NCI-H146 treated with DMSO at 0.1 percent for 48 hours (cell line): Measurements from ENCODE around the gene NENF.
"Not testable (repeated sequence)": the region's sequence is repeated elsewhere in the genome, so short reads cannot be mapped to it uniquely, and the experiment has no call there.

ENCODE experiments used
- DNase-seq: peaks from one replicate; lab custom pipeline; 2025; ENCODE audit not compliant: unreplicated experiment; lab: John Stamatoyannopoulos, UW

Gene NENF

DNA sequence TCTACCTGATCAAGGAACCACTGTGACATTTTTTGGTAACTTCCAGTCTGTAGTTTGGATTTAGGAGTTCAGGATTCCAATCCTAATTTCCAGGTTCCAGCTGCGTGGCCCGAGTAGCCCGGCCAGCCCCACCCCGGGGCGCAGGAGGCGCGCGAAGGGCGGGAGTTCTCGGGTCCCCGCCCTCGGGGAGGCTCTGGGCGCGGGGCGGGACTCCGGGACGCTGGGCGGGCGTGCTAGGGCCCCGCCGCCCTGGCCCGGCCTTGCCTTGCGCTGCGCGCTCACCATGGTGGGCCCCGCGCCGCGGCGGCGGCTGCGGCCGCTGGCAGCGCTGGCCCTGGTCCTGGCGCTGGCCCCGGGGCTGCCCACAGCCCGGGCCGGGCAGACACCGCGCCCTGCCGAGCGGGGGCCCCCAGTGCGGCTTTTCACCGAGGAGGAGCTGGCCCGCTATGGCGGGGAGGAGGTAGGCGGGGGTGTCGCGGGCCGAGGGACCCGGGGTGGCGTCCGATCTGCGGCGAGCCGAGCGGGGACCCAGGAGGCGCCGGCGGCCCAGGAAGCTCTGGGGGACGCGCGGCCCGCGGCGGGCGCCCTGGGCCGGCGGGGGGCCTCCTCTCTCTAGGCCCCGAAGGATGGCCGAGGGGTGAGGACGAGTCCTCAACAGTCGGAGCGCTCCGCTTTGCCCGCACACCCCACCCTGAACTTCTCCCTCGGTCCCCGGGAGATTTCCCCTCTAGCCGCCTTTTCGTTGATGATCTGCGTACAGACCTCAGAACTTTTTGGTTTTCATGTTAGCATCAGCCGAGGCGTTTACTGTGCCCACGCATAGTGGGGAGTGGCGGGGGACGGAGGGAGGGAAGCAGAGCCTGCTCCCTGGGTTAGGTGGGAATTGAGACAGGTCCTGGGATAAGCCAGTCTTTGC lies at the start of gene NENF:
Gene NENF, plus strand, starts transcription at position 260 of the 916 bp plus-strand sequence. Its CDS starts 24 bp downstream, at position 284.
- peak; percentile 46 for DNase-seq

- no peak for DNase-seq
These were observed 46.7 kb upstream of the NENF start for GRCh38 chr1:212386029-212386428.

- no peak for DNase-seq
These were observed 43.6 kb upstream of the NENF start for GRCh38 chr1:212388985-212389716.

GRCh38 chr1:212395678-212396437 lies 36.9 kb upstream of the NENF start:
- not testable (repeated sequence) for DNase-seq

- no peak for DNase-seq
These were observed 36.1 kb upstream of the NENF start for GRCh38 chr1:212396638-212397037.

DNA sequence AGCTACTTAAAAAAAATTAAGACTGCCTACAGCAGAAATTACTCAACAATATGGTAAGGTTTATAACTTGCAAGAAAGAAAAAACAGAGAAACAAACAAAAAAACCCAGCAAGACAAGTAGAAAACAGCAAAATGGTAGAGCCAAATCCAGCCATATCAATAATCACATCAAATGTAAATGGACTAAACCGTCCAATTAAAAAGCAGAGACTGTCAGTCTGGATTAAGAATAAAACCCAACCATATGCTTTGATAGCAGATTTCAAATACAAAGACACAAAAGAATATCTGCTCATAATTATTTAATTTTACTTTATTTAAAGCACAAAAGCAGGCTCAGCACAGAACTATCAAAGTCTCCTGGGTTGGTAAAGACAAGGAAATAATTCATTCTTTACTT lies 35.5 kb upstream of the NENF start:
- DNase-seq: no peak

- no peak for DNase-seq
These were observed 31.7 kb upstream of the NENF start for GRCh38 chr1:212401042-212401441.

GRCh38 chr1:212401838-212402582 lies 30.7 kb upstream of the NENF start:
- DNase-seq: no peak

DNA sequence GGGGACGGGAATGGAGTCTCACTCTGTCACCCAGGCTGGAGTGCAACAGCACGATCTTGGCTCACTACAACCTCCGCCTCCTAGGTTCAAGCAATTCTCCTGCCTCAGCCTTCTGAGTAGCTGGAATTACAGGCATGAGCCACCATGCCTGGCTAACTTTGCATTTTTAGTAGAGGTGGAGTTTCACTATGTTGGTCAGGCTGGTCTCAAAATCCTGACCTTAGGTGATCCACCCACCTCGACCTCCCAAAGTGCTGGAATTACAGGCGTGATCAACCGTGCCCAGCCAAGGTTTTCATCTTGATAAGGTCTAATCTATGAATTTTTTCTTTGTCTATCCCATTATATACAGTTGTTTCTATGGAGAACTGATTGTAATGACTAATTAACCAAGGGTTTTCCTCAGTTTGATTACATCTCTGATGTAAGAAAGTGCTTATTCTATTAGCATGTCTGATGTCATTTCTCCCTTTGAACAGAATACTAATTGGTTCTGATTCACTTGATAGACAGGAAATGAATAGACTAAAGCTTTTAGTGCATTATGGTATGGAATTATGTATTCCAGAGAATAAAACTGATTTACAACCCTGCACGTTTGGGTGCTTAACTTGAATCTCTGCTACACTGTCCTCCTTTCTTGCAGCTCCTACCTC lies 29.9 kb upstream of the NENF start:
- no peak for DNase-seq

GRCh38 chr1:212410231-212410820 lies 22.4 kb upstream of the NENF start:
- DNase-seq: no peak

DNA sequence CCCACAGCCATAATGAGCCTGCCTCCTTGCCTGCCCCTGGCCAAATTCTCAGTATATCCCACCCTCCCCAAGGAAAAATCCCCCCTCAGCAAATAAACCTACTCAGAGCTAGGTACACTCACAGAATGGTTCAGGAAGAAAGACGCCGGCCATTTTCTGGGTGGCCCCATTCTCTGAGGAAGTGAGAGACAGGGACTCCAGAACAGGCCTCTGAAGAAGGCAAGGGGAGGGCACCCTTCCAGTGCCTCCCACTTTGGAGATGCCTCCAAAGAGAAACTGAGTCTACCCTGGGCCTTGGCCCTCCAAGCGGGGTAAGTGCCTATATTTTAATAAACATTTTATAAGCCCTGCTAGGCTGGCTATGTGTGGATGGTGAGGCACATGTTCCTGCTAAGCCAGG lies 20.3 kb upstream of the NENF start:
- no peak for DNase-seq

GRCh38 chr1:212413902-212414327 lies 18.8 kb upstream of the NENF start:
- no peak for DNase-seq

GRCh38 chr1:212414328-212415106 lies 18.2 kb upstream of the NENF start, which contains the start of gene PACC1:
Gene PACC1 (minus strand): TSS chr1:212414886. CDS start chr1:212414757, 129 bp downstream.
- peak; percentile 83 for DNase-seq

GRCh38 chr1:212415107-212415841 lies 17.4 kb upstream of the NENF start:
- DNase-seq: no peak

GRCh38 chr1:212421165-212421564 lies 11.6 kb upstream of the NENF start:
- DNase-seq: no peak

GRCh38 chr1:212423879-212424278 lies 8.8 kb upstream of the NENF start:
- DNase-seq: no peak

- DNase-seq: no peak
These were observed 4.2 kb upstream of the NENF start for GRCh38 chr1:212428496-212428895.

DNA sequence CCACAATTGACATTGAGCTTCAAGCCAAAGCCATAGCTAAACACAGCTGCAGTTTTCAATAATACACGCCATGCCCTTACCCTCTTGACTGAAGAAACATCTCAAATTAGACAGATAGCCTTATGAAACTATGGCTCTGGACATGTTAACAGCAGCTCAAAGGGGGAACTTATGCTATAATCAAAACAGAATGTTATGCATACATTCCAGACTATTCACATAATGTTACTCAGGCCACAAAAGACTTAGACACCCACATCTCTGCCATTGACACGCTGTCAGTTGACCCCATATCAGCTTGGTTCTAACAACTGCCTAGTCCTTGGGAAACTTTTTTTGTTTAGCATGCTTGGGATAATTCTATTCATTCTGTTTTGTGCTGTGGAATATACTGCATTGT lies 2.3 kb upstream of the NENF start:
- no peak for DNase-seq
